Measurements from ENCODE around the gene ANO8. TPM values are rescaled to one million over a fixed set of nuclear protein-coding genes. Genes with fewer than 3 reads are reported as not detected.
A peak's percentile ranks its signal among the peaks of the same experiment; 100 is the strongest.

Gene ANO8
- total and polyA plus RNA-seq, 7 experiments from 2014 or later: 0.26 to 22.3 (median 15.6) TPM

DNA sequence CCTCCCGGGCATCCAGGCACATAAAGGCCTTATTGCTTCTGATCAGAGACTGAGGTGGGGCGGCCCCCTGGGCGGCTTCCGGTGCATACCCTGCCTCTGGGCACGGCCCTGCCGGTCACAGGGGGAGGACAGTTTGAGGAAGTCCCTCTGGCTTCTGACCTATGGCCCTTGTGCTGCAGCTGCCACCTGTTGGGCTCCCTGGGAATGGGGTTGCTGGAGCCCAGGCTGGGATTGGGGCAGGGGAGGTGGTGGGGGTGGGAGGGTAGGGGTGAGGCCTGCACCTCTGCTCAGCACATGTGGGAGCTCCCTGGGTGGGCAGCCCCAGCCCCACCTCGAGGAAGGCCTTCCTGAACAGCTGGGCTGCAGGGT, 10.7 kb downstream of the ANO8 start:
- Mint-ChIP-seq H3K9me3 (peaks cover 0 to 1% (median 0%) of the 10 kb centered on the region in 11 donors), H3K27ac (no peak overlapping the region), H3K4me1 (peaks cover 4 to 11% (median 8%) of the 10 kb centered on the region in 7 donors), H3K27me3 (no peaks in the 10 kb centered on the region), H3K4me3 (peak overlapping the region in 1 of 10 donors; percentile 57), H3K36me3 (peaks cover 0 to 8% (median 0%) of the 10 kb centered on the region in 5 donors)
- DNase-seq (no peak), ATAC-seq (no peak)
- Histone ChIP-seq H3K4me1 (ENCODE audit: control insufficient read depth in 2 of 2, insufficient read depth in 2 of 2, low read length in 2 of 2) (no peaks in the 10 kb centered on the region), H3K9me3 (ENCODE audit: control insufficient read depth in 2 of 3, low read length in 3 of 3) (no peaks in the 10 kb centered on the region), H3K36me3 (ENCODE audit: control insufficient read depth in 2 of 3, insufficient read depth in 3 of 3, low read length in 3 of 3) (peaks cover 0 to 39% (median 7%) of the 10 kb centered on the region in 3 experiments), H3K27ac (ENCODE audit: low read depth, low read length) (no peak overlapping the region), H3K4me3 (ENCODE audit: low read length) (no peak overlapping the region), H3K27me3 (ENCODE audit: control insufficient read depth in 2 of 2, insufficient read depth in 2 of 2, low read length in 2 of 2) (no peaks in the 10 kb centered on the region)
- intact Hi-C loops (cut with micrococcal nuclease): no loop called here
- ChIA-PET CTCF (interaction anchor here (1.0 kb wide), 1 partner anchor 62 kb away, joined by 3 read pairs; no protein-coding TSS in a partner anchor), POLR2A (interaction anchor here (6.6 kb wide), 1 partner anchor 15 kb away, joined by 36 read pairs; the partner anchor contains the start of gene DDA1)

DNA sequence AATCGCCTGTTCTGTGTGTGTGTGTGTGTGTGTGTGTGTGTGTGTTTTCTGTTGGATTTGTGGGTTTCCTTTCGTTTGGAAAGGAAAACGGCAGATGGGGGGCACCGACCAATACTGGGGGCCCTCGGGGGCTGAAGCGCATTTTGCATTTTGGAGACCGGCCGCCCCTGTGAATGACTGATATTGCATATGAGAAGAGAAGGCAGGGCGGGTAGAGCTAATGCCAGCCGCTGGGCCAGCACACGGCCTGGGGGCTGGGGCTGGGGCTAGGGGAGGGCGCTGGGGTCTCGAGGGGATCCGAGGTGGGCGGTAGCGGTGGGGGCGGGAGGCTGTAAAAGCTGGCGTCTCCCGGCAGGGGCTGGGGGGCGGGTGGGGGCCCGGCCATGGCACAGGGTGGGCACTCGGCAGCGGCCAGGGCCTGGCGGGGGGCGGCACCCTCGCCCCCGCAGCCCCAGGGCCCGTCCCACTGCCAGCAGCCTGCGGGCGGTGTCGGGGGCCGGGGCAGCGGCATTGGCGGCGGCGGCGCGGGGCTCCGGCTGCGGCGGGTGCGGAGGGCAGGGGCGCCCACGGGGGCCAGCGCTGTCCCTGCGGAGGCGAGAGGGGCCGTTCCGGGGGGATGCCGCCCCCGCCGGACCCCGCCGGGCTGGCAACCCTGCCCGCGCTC, 11.2 kb downstream of the ANO8 start:
- ChIA-PET CTCF (no interaction called here), POLR2A (interaction anchor here (6.6 kb wide), 1 partner anchor 15 kb away, joined by 36 read pairs; the partner anchor contains the start of gene DDA1)
- Mint-ChIP-seq H3K9me3 (peaks cover 0 to 1% (median 0%) of the 10 kb centered on the region in 11 donors), H3K27me3 (no peaks in the 10 kb centered on the region), H3K4me3 (peak overlapping the region in 8 of 10 donors; percentile 23 to 75 (median 48)), H3K4me1 (peaks cover 4 to 11% (median 8%) of the 10 kb centered on the region in 7 donors), H3K36me3 (peaks cover 0 to 8% (median 0%) of the 10 kb centered on the region in 5 donors), H3K27ac (peak overlapping the region in 2 of 9 donors; percentile 45 to 51)
- ATAC-seq: no peak
- DNase-seq: no peak
- intact Hi-C loops (cut with micrococcal nuclease): no loop called here
- Histone ChIP-seq H3K4me1 (ENCODE audit: control insufficient read depth in 2 of 2, insufficient read depth in 2 of 2, low read length in 2 of 2) (no peaks in the 10 kb centered on the region), H3K4me3 (ENCODE audit: low read length) (no peak overlapping the region), H3K27ac (ENCODE audit: low read depth, low read length) (no peak overlapping the region), H3K9me3 (ENCODE audit: control insufficient read depth in 2 of 3, low read length in 3 of 3) (no peaks in the 10 kb centered on the region), H3K27me3 (ENCODE audit: control insufficient read depth in 2 of 2, insufficient read depth in 2 of 2, low read length in 2 of 2) (no peaks in the 10 kb centered on the region), H3K36me3 (ENCODE audit: control insufficient read depth in 2 of 3, insufficient read depth in 3 of 3, low read length in 3 of 3) (peaks cover 0 to 43% (median 7%) of the 10 kb centered on the region in 3 experiments)

DNA sequence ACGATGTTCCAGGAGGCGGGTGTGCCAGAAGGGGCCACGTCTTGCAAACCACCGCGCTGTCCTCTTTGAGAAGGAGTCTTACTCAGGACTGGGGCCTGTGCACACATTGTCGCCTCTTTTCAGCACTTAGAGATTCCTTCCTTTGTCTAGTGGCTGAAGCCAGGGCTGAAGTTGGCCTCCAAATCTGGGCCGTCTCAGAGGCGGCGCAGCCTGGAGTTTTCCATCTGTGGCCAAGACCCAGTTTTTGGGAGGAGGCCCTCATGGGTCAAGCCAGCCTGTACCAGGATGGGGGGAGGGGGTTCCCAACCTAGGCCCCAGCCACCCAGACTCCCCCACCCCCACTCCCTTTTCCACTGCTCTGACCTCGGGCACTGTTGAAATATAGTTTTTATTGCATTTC, 11.8 kb downstream of the ANO8 start:
- no peaks in the 10 kb centered on the region for H3K27me3 Mint-ChIP-seq
- DNase-seq: no peak
- no peaks in the 10 kb centered on the region for H3K27me3 ChIP-seq (ENCODE audit: control insufficient read depth in 2 of 2, insufficient read depth in 2 of 2, low read length in 2 of 2)
- H3K27ac ChIP-seq (ENCODE audit: low read depth, low read length): no peak overlapping the region
- H3K36me3 ChIP-seq (ENCODE audit: control insufficient read depth in 2 of 3, insufficient read depth in 3 of 3, low read length in 3 of 3): peaks cover 0 to 40% (median 7%) of the 10 kb centered on the region in 3 experiments
- H3K4me1 Mint-ChIP-seq: peaks cover 4 to 10% (median 8%) of the 10 kb centered on the region in 7 donors
- no peaks in the 10 kb centered on the region for H3K4me1 ChIP-seq (ENCODE audit: control insufficient read depth in 2 of 2, insufficient read depth in 2 of 2, low read length in 2 of 2)
- H3K9me3 ChIP-seq (ENCODE audit: control insufficient read depth in 2 of 3, low read length in 3 of 3): no peaks in the 10 kb centered on the region
- no peak for ATAC-seq
- intact Hi-C loops (cut with micrococcal nuclease): no loop called here
- H3K4me3 Mint-ChIP-seq: peak overlapping the region in 7 of 10 donors; percentile 29 to 75 (median 49)
- no peak overlapping the region for H3K4me3 ChIP-seq (ENCODE audit: low read length)
- ChIA-PET CTCF (no interaction called here), POLR2A (interaction anchor here (6.6 kb wide), 1 partner anchor 14 kb away, joined by 36 read pairs; the partner anchor contains the start of gene DDA1)
- H3K27ac Mint-ChIP-seq: peak overlapping the region in 2 of 9 donors; percentile 45 to 52
- H3K9me3 Mint-ChIP-seq: peaks cover 0 to 3% (median 0%) of the 10 kb centered on the region in 11 donors
- peaks cover 0 to 8% (median 0%) of the 10 kb centered on the region in 5 donors for H3K36me3 Mint-ChIP-seq

DNA sequence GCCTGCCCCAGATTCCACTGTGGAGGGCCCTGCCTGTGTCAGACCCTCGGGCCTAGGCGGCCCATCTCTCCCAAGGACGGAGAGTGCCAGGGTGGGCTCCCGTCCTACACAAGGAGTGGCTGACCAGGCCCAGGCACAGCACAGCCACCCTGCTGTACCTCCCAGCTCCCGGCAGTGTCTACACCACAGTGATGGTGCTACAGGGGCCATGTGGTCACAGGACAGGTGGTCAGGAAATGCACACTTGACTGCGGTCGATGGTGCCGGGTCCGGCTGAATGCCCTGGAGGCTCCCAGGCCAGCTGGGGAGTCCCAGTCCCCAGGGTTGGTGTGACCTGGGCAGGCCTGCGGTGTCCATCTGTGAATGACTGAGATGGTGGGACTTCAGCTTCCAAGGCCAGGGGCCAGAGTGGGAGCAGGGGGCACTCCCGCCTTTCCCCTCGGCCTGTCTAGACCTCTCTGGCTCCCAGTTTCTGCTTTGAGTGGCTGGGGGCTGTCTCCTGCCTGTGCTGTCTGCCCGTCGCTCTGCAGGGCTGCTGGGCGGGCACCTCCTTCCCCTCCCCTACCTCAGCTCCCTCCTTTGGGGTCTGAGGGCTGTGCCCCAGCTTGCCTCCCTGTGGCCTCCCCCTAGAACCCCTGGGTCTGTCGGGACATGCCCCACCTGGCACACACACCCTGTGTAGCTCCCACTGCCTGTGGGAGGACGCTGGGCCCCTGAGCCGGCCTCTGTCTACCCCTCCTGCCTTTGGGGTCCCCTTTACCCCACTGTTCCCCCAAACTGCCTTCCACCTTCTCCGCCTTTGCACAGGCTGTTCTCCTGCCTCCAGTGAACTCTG, 12.8 kb downstream of the ANO8 start:
- no peaks in the 10 kb centered on the region for H3K27me3 ChIP-seq (ENCODE audit: control insufficient read depth in 2 of 2, insufficient read depth in 2 of 2, low read length in 2 of 2)
- H3K9me3 ChIP-seq (ENCODE audit: control insufficient read depth in 2 of 3, low read length in 3 of 3): no peaks in the 10 kb centered on the region
- Mint-ChIP-seq H3K4me1 (peaks cover 3 to 10% (median 5%) of the 10 kb centered on the region in 7 donors), H3K27ac (peak overlapping the region in 3 of 9 donors; percentile 4 to 45 (median 41)), H3K9me3 (peaks cover 0 to 3% (median 0%) of the 10 kb centered on the region in 11 donors), H3K27me3 (no peaks in the 10 kb centered on the region), H3K4me3 (no peak overlapping the region), H3K36me3 (peaks cover 0 to 8% (median 0%) of the 10 kb centered on the region in 5 donors)
- no peaks in the 10 kb centered on the region for H3K4me1 ChIP-seq (ENCODE audit: control insufficient read depth in 2 of 2, insufficient read depth in 2 of 2, low read length in 2 of 2)
- H3K4me3 ChIP-seq (ENCODE audit: low read length): no peak overlapping the region
- peaks cover 0 to 44% (median 7%) of the 10 kb centered on the region in 3 experiments for H3K36me3 ChIP-seq (ENCODE audit: control insufficient read depth in 2 of 3, insufficient read depth in 3 of 3, low read length in 3 of 3)
- intact Hi-C loops (cut with micrococcal nuclease): no loop called here
- ChIA-PET CTCF (no interaction called here), POLR2A (interaction anchor here (1.0 to 6.6 kb wide), 2 partner anchors 13 to 797 kb away, joined by 3 to 36 read pairs; partner anchors contain the start of gene DDA1)
- no peak for ATAC-seq
- no peak overlapping the region for H3K27ac ChIP-seq (ENCODE audit: low read depth, low read length)
- no peak for DNase-seq

DNA sequence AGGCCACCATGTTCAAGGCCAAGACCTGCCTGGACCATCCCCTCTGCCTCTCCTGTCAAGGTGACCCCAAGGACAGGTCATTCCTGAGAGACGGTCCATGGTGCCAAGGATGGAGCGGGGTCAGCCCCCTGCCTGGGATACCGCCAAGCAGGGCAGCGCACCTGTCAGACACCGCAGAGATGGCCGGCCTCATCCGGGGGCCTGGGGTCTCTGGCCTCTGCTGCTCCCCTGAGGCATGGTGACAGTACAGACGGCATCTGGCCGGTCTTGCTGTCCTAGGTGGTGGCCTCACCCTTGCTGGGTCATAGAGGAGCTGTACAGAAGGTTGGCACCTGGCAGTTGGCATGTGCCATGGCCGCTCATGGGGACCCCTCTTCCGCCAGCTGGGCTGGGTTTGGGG, 14.2 kb downstream of the ANO8 start:
- H3K4me3 Mint-ChIP-seq: no peak overlapping the region
- Histone ChIP-seq H3K27me3 (ENCODE audit: control insufficient read depth in 2 of 2, insufficient read depth in 2 of 2, low read length in 2 of 2) (no peaks in the 10 kb centered on the region), H3K9me3 (ENCODE audit: control insufficient read depth in 2 of 3, low read length in 3 of 3) (no peaks in the 10 kb centered on the region), H3K36me3 (ENCODE audit: control insufficient read depth in 2 of 3, insufficient read depth in 3 of 3, low read length in 3 of 3) (peaks cover 0 to 52% (median 12%) of the 10 kb centered on the region in 3 experiments), H3K4me3 (ENCODE audit: low read length) (no peak overlapping the region), H3K27ac (ENCODE audit: low read depth, low read length) (no peak overlapping the region), H3K4me1 (ENCODE audit: control insufficient read depth in 2 of 2, insufficient read depth in 2 of 2, low read length in 2 of 2) (no peaks in the 10 kb centered on the region)
- ChIA-PET POLR2A (interaction anchor here (0.7 kb wide), 1 partner anchor 12 kb away, joined by 3 read pairs; no protein-coding TSS in a partner anchor), CTCF (no interaction called here)
- intact Hi-C loops (cut with micrococcal nuclease): no loop called here
- peaks cover 0 to 10% (median 0%) of the 10 kb centered on the region in 5 donors for H3K36me3 Mint-ChIP-seq
- peaks cover 3 to 11% (median 7%) of the 10 kb centered on the region in 7 donors for H3K4me1 Mint-ChIP-seq
- H3K9me3 Mint-ChIP-seq: peaks cover 0 to 3% (median 0%) of the 10 kb centered on the region in 11 donors
- ATAC-seq (no peak), DNase-seq (no peak)
- H3K27me3 Mint-ChIP-seq: no peaks in the 10 kb centered on the region
- no peak overlapping the region for H3K27ac Mint-ChIP-seq

DNA sequence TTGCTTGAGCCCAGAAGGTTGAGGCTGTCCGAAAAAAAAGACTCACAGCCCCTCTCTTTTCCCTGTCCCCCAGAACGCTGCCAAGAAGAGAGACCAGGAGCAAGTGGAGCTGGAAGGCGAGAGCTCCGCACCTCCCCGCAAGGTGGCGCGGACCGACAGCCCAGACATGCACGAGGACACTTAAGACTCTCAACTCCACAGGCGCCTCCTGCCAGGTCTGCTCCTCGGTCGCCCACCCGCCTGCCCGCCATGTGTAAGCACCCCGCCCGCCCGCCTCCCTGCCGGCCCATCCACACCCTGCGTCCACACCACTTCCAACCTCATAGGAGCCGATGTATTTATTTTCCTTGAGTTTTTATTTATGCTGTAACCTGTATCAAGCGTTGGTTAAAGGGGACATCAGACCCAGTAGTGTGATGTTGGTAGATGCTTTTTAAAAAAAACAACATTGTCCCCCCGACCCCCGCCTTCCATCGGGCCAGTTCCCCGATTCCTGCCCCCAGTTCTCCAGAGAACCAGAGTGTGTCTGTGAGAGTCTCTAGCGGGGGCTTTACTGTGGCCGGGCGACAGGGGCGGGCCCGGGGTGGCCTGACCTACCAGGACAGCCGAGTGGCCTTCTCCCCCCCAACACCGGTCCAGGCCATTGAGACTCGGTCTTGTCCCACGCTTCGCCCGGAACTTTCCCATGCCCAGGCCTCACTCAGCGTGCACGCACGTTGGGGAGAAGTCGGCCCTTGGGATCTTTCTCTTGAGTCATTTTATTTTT, 15.0 kb downstream of the ANO8 start:
- Histone ChIP-seq H3K27ac (ENCODE audit: low read depth, low read length) (no peak overlapping the region), H3K4me3 (ENCODE audit: low read length) (no peak overlapping the region), H3K36me3 (ENCODE audit: control insufficient read depth in 2 of 3, insufficient read depth in 3 of 3, low read length in 3 of 3) (peaks cover 0 to 56% (median 13%) of the 10 kb centered on the region in 3 experiments), H3K4me1 (ENCODE audit: control insufficient read depth in 2 of 2, insufficient read depth in 2 of 2, low read length in 2 of 2) (no peaks in the 10 kb centered on the region), H3K9me3 (ENCODE audit: control insufficient read depth in 2 of 3, low read length in 3 of 3) (no peaks in the 10 kb centered on the region), H3K27me3 (ENCODE audit: control insufficient read depth in 2 of 2, insufficient read depth in 2 of 2, low read length in 2 of 2) (no peaks in the 10 kb centered on the region)
- Mint-ChIP-seq H3K27ac (no peak overlapping the region), H3K4me1 (peaks cover 3 to 11% (median 7%) of the 10 kb centered on the region in 7 donors), H3K36me3 (peaks cover 0 to 10% (median 0%) of the 10 kb centered on the region in 5 donors), H3K27me3 (no peaks in the 10 kb centered on the region), H3K9me3 (peaks cover 0 to 3% (median 0%) of the 10 kb centered on the region in 11 donors), H3K4me3 (peak overlapping the region in 1 of 10 donors; percentile 34)
- ChIA-PET CTCF (no interaction called here), POLR2A (no interaction called here)
- DNase-seq (no peak), ATAC-seq (no peak)
- intact Hi-C loops (cut with micrococcal nuclease): no loop called here
